ENCODE data around the gene PI4KB.

The PI4KB gene

GRCh38 chr1:151364996-151365395 is 37.8 kb upstream of the PI4KB start:
- no peaks in the 10 kb centered on the region for H3K36me3 ChIP-seq (ENCODE audit: insufficient read depth, low read length)
- no peaks in the 10 kb centered on the region for H3K27me3 ChIP-seq (ENCODE audit: insufficient read depth, low read length, poor library complexity, severe bottlenecking)
- peaks cover 3% of the 10 kb centered on the region for H3K4me1 ChIP-seq (ENCODE audit: insufficient read depth, low read length, poor library complexity, severe bottlenecking)
- no peaks in the 10 kb centered on the region for H3K79me2 ChIP-seq (ENCODE audit: insufficient read depth, low read length)
- no peaks in the 10 kb centered on the region for H3K9me2 ChIP-seq (replicated peaks; ENCODE audit: low read depth, low read length)
- H3K4me2 ChIP-seq (ENCODE audit: low read depth, low read length, poor library complexity, severe bottlenecking): no peak overlapping the region
- H2AFZ ChIP-seq (ENCODE audit: low read length): no peak overlapping the region
- H3K9ac ChIP-seq (ENCODE audit: low read depth, low read length, poor library complexity, severe bottlenecking): no peak overlapping the region
- no peak overlapping the region for H3K4me3 ChIP-seq (ENCODE audit: low read length, poor library complexity, severe bottlenecking)
- peaks cover 13% of the 10 kb centered on the region; the same call in 1 of the 2 replicates for H3K9me3 ChIP-seq (ENCODE audit: insufficient read depth, low read depth, low read length)
- no peaks in the 10 kb centered on the region for H4K20me1 ChIP-seq (ENCODE audit: insufficient read depth, low read length, poor library complexity, severe bottlenecking)
- TF ChIP-seq EZH2phosphoT487 (IDR thresholded peaks at IDR 0.05; ENCODE audit: borderline replicate concordance): no peak
- no peak; the same call in 1 of the 2 replicates for TF ChIP-seq CTCF (conservative IDR thresholded peaks at IDR 0.05; ENCODE audit: low read length)
- no peaks in the 10 kb centered on the region for H3F3A ChIP-seq (ENCODE audit: low read depth)

GRCh38 chr1:151362308-151363155 is 35.3 kb upstream of the PI4KB start:
- Histone ChIP-seq H3F3A (ENCODE audit: low read depth) (no peaks in the 10 kb centered on the region), H3K9me2 (replicated peaks; ENCODE audit: low read depth, low read length) (no peaks in the 10 kb centered on the region), H3K9ac (ENCODE audit: low read depth, low read length, poor library complexity, severe bottlenecking) (no peak overlapping the region), H3K9me3 (ENCODE audit: insufficient read depth, low read depth, low read length) (peaks cover 13% of the 10 kb centered on the region; the same call in 1 of the 2 replicates), H3K4me2 (ENCODE audit: low read depth, low read length, poor library complexity, severe bottlenecking) (no peak overlapping the region), H4K20me1 (ENCODE audit: insufficient read depth, low read length, poor library complexity, severe bottlenecking) (no peaks in the 10 kb centered on the region), H3K27me3 (ENCODE audit: insufficient read depth, low read length, poor library complexity, severe bottlenecking) (no peaks in the 10 kb centered on the region), H3K79me2 (ENCODE audit: insufficient read depth, low read length) (no peaks in the 10 kb centered on the region), H3K4me3 (ENCODE audit: low read length, poor library complexity, severe bottlenecking) (no peak overlapping the region), H3K36me3 (ENCODE audit: insufficient read depth, low read length) (no peaks in the 10 kb centered on the region), H3K4me1 (ENCODE audit: insufficient read depth, low read length, poor library complexity, severe bottlenecking) (no peaks in the 10 kb centered on the region), H2AFZ (ENCODE audit: low read length) (no peak overlapping the region)
- TF ChIP-seq EZH2phosphoT487 (IDR thresholded peaks at IDR 0.05; ENCODE audit: borderline replicate concordance) (no peak), CTCF (conservative IDR thresholded peaks at IDR 0.05; ENCODE audit: low read length) (no peak)

GRCh38 chr1:151361883-151362282 is 34.7 kb upstream of the PI4KB start:
- Histone ChIP-seq H3F3A (ENCODE audit: low read depth) (no peaks in the 10 kb centered on the region), H3K9me3 (ENCODE audit: insufficient read depth, low read depth, low read length) (peaks cover 13% of the 10 kb centered on the region; the same call in 1 of the 2 replicates), H3K4me3 (ENCODE audit: low read length, poor library complexity, severe bottlenecking) (no peak overlapping the region), H3K36me3 (ENCODE audit: insufficient read depth, low read length) (no peaks in the 10 kb centered on the region), H4K20me1 (ENCODE audit: insufficient read depth, low read length, poor library complexity, severe bottlenecking) (no peaks in the 10 kb centered on the region), H3K9me2 (replicated peaks; ENCODE audit: low read depth, low read length) (no peaks in the 10 kb centered on the region), H3K27me3 (ENCODE audit: insufficient read depth, low read length, poor library complexity, severe bottlenecking) (no peaks in the 10 kb centered on the region), H3K9ac (ENCODE audit: low read depth, low read length, poor library complexity, severe bottlenecking) (no peak overlapping the region), H3K4me2 (ENCODE audit: low read depth, low read length, poor library complexity, severe bottlenecking) (no peak overlapping the region), H2AFZ (ENCODE audit: low read length) (no peak overlapping the region), H3K79me2 (ENCODE audit: insufficient read depth, low read length) (no peaks in the 10 kb centered on the region), H3K4me1 (ENCODE audit: insufficient read depth, low read length, poor library complexity, severe bottlenecking) (no peaks in the 10 kb centered on the region)
- TF ChIP-seq CTCF (conservative IDR thresholded peaks at IDR 0.05; ENCODE audit: low read length): no peak
- no peak for TF ChIP-seq EZH2phosphoT487 (IDR thresholded peaks at IDR 0.05; ENCODE audit: borderline replicate concordance)

Data from Loucy (cell line).